CD14-positive monocyte (primary cell): Measurements from ENCODE around the gene MALRD1. TPM values are rescaled to one million over a fixed set of nuclear protein-coding genes. Genes with fewer than 3 reads are reported as not detected.
A peak's percentile ranks its signal among the peaks of the same experiment; 100 is the strongest.

Experiments
- DNase-seq, 3 donors: peaks; one replicate each; pipeline ENCODE4 v3.0.0-alpha.2; 2011 to 2022
- H2AFZ ChIP-seq: 2 replicates; pipeline ENCODE4 v1.6.0; 2012; ENCODE audit warnings: mild to moderate bottlenecking, low read depth, low read length, inconsistent platforms; ENCODE audit not compliant: insufficient read depth, poor library complexity, severe bottlenecking
- H3K27ac ChIP-seq, 2 donors: 1 replicate in 1 of 2; 2 replicates in 1 of 2; pipeline ENCODE4 v1.5.1; 2012 to 2013; ENCODE audit warnings: low read length in 2 of 2, control low read depth in 1 of 2, inconsistent platforms in 1 of 2, low read depth in 1 of 2, mild to moderate bottlenecking in 1 of 2
- H3K27me3 ChIP-seq, 2 donors: one replicate each; pipeline versions ENCODE4 v1.6.0 to v1.6.1; 2011 to 2013; ENCODE audit warnings: low read length in 2 of 2; ENCODE audit not compliant: control insufficient read depth in 2 of 2, insufficient read depth in 2 of 2
- H3K36me3 ChIP-seq, 2 donors: replicated peaks in 1 of 2; 1 replicate in 1 of 2; 2 replicates in 1 of 2; pipeline versions ENCODE4 v1.5.1 to v1.6.1; 2012 to 2013; ENCODE audit warnings: low read length in 2 of 2, control low read depth in 1 of 2, inconsistent platforms in 1 of 2, mild to moderate bottlenecking in 1 of 2; ENCODE audit not compliant: insufficient read depth in 2 of 2, control insufficient read depth in 1 of 2
- H3K4me1 ChIP-seq, 2 donors: 1 replicate in 1 of 2; 2 replicates in 1 of 2; pipeline versions ENCODE4 v1.5.1 to v1.6.1; 2012 to 2013; ENCODE audit warnings: low read length in 2 of 2, control low read depth in 1 of 2, inconsistent platforms in 1 of 2, mild to moderate bottlenecking in 1 of 2, moderate library complexity in 1 of 2; ENCODE audit not compliant: insufficient read depth in 2 of 2, control insufficient read depth in 1 of 2
- H3K4me2 ChIP-seq: replicated peaks from 2 replicates; pipeline ENCODE3; 2012; ENCODE audit warnings: low read length, moderate library complexity, mild to moderate bottlenecking; ENCODE audit not compliant: poor library complexity, severe bottlenecking; ENCODE audit errors: extremely low read depth
- H3K4me3 ChIP-seq, 3 experiments: fragments of 200-600 bp in 1 of 3; sonication (generic) in 1 of 3; replicated peaks in 1 of 3; 1 replicate in 2 of 3; 2 replicates in 1 of 3; pipeline ENCODE4 v1.5.1; 2011 to 2013; ENCODE audit warnings: low read length in 3 of 3, mild to moderate bottlenecking in 3 of 3, control low read depth in 2 of 3, low read depth in 2 of 3, inconsistent platforms in 1 of 3, moderate library complexity in 1 of 3
- H3K79me2 ChIP-seq: 2 replicates; pipeline ENCODE4 v1.6.0; 2012; ENCODE audit warnings: mild to moderate bottlenecking, control low read depth, inconsistent platforms, low read length, moderate library complexity; ENCODE audit not compliant: insufficient read depth
- H3K9ac ChIP-seq: 2 replicates; pipeline ENCODE4 v1.6.0; 2017; ENCODE audit warnings: low read length, mild to moderate bottlenecking; ENCODE audit not compliant: insufficient read depth, poor library complexity, severe bottlenecking
- H3K9me3 ChIP-seq, 2 donors: replicated peaks in 1 of 2; 1 replicate in 1 of 2; 2 replicates in 1 of 2; pipeline versions ENCODE4 v1.5.1 to v1.6.1; 2012 to 2013; ENCODE audit warnings: low read length in 2 of 2, control low read depth in 1 of 2; ENCODE audit not compliant: control insufficient read depth in 1 of 2, insufficient read depth in 1 of 2
- H4K20me1 ChIP-seq: 2 replicates; pipeline ENCODE4 v1.6.0; 2012; ENCODE audit warnings: mild to moderate bottlenecking, low read length, control low read depth, moderate library complexity; ENCODE audit not compliant: insufficient read depth
- H3K27ac Mint-ChIP-seq, 7 donors: one replicate each; pipeline ENCODE4 v1.8.0; 2020; ENCODE audit warnings: mild to moderate bottlenecking in 7 of 7, mixed read lengths in 7 of 7, moderate library complexity in 6 of 7, inconsistent platforms in 2 of 7
- H3K27me3 Mint-ChIP-seq, 3 donors: one replicate each; pipeline ENCODE4 v1.8.0; 2021 to 2022; ENCODE audit warnings: low read depth in 3 of 3, mild to moderate bottlenecking in 3 of 3, mixed read lengths in 3 of 3, moderate library complexity in 3 of 3, inconsistent platforms in 1 of 3
- H3K36me3 Mint-ChIP-seq, 2 donors: one replicate each; pipeline ENCODE4 v1.8.0; 2020; ENCODE audit warnings: mixed read lengths in 2 of 2, inconsistent platforms in 1 of 2, mild to moderate bottlenecking in 1 of 2
- H3K4me1 Mint-ChIP-seq: one replicate; pipeline ENCODE4 v1.8.0; 2020; ENCODE audit warnings: mild to moderate bottlenecking, mixed read lengths
- H3K4me3 Mint-ChIP-seq, 2 donors: one replicate each; pipeline ENCODE4 v1.8.0; 2020; ENCODE audit warnings: mild to moderate bottlenecking in 2 of 2, mixed read lengths in 2 of 2, moderate library complexity in 1 of 2
- H3K9me3 Mint-ChIP-seq, 7 donors: one replicate each; pipeline ENCODE4 v1.8.0; 2020 to 2022; ENCODE audit warnings: mixed read lengths in 7 of 7, mild to moderate bottlenecking in 6 of 7, moderate library complexity in 6 of 7, inconsistent platforms in 2 of 7
- WGBS: methylation state at CpG from one replicate; pipeline ENCODE4 v1.1.5; 2013; ENCODE audit warnings: missing lambda C conversion rate; ENCODE audit not compliant: insufficient coverage; 5-methylcytosine and 5-hydroxymethylcytosine counted together
- intact Hi-C, 2 donors: fragments of 100-400 bp; cut with micrococcal nuclease; formaldehyde crosslinking; loops; one replicate each; pipeline versions ENCODE4 v1.15.0 to v1.15.1; 2023
- polyA plus RNA-seq, 3 donors: library from polyadenylated mRNA; depleted of rRNA in 1 of 3; unstranded in 2 of 3; stranded (reverse) in 1 of 3; fragments of 300-500 nt in 2 of 3; fragments of >200 nt in 1 of 3; fragmentation: Illumina TruSeq in 2 of 3; gene quantifications; 1 replicate in 2 of 3; 2 replicates in 1 of 3; pipeline ENCODE4 v1.2.3, GENCODE V29; 2012 to 2021
- TF ChIP-seq, protein P1 (sequence below): fragments of 200-600 bp; IDR thresholded peaks from one replicate; pipeline ENCODE4 v1.8.0; 2022; ENCODE audit warnings: antibody characterized with exemption, mild to moderate bottlenecking

Gene MALRD1
- polyA plus RNA-seq, 3 donors: not detected

DNA sequence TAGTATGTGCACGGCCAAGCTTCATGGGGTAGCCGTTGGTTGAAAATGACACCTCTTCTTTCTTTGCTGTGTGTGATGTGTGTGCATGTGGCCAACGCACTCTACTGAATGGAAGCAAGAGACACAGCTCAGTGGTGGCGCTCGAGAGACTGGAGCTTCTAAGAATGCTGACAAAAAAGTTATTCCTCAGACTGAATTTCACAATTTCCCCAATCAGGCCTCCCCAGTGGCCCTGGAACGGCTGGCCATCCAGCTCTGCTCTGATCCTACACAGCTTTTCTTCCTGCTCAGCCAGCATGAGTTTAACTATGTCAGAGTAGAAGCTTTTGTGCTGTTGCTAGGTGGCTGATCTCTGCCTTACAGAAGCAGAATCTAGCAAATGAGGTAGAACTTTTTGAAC, 581.0 kb downstream of the MALRD1 start:
- no CpG with 5 or more reads among the region's 6 CpGs for WGBS
- peak; percentile 13 to 51 (median 20) for DNase-seq
- Mint-ChIP-seq H3K4me3 (no peak overlapping the region), H3K4me1 (peaks cover 14% of the 10 kb centered on the region), H3K36me3 (no peaks in the 10 kb centered on the region), H3K27ac (peak overlapping the region in 4 of 7 donors; percentile 4 to 72 (median 42)), H3K9me3 (no peaks in the 10 kb centered on the region), H3K27me3 (peaks cover 0 to 3% (median 1%) of the 10 kb centered on the region in 3 donors)
- Histone ChIP-seq H3K27ac (peak overlapping the region in 1 of 2 donors; percentile 28), H3K27me3 (no peaks in the 10 kb centered on the region), H3K4me3 (no peak overlapping the region), H4K20me1 (no peaks in the 10 kb centered on the region), H3K36me3 (no peaks in the 10 kb centered on the region), H3K4me1 (peaks cover 5 to 7% of the 10 kb centered on the region in 2 donors), H3K9ac (no peak overlapping the region), H3K4me2 (no peak overlapping the region), H3K79me2 (no peaks in the 10 kb centered on the region), H2AFZ (peak overlapping the region; percentile 56), H3K9me3 (no peaks in the 10 kb centered on the region)
- intact Hi-C loops: no loop called here
- TF ChIP-seq, protein P1, sequence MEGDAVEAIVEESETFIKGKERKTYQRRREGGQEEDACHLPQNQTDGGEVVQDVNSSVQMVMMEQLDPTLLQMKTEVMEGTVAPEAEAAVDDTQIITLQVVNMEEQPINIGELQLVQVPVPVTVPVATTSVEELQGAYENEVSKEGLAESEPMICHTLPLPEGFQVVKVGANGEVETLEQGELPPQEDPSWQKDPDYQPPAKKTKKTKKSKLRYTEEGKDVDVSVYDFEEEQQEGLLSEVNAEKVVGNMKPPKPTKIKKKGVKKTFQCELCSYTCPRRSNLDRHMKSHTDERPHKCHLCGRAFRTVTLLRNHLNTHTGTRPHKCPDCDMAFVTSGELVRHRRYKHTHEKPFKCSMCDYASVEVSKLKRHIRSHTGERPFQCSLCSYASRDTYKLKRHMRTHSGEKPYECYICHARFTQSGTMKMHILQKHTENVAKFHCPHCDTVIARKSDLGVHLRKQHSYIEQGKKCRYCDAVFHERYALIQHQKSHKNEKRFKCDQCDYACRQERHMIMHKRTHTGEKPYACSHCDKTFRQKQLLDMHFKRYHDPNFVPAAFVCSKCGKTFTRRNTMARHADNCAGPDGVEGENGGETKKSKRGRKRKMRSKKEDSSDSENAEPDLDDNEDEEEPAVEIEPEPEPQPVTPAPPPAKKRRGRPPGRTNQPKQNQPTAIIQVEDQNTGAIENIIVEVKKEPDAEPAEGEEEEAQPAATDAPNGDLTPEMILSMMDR: no peak

DNA sequence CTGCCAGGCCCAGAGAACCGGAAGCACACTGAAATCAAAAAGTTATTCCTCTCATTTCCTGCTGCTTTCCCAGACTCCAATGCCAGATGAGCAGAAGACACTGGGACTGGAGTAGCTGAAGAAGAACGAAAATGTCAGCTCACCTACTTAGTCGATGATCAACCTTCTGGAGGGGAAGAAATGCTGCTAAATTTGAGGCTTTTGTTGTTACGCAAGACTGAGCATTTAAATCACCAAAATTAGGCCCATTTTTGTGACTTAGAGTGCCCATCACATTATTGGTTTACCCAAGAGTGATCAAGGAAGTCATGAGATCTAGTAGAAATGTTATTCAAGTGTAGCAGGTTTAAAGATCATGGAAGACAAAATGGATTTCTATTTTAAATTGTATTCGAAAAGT, 585.6 kb downstream of the MALRD1 start:
- WGBS: 100% methylated on average over 2 of the region's 5 CpGs
- no peak overlapping the region for H2AFZ ChIP-seq
- peaks cover 20 to 24% of the 10 kb centered on the region in 2 donors for H3K4me1 ChIP-seq
- no peaks in the 10 kb centered on the region for H3K79me2 ChIP-seq
- H3K36me3 ChIP-seq: no peaks in the 10 kb centered on the region
- Mint-ChIP-seq H3K36me3 (no peaks in the 10 kb centered on the region), H3K27ac (peak overlapping the region in 1 of 7 donors; percentile 78), H3K9me3 (no peaks in the 10 kb centered on the region), H3K4me3 (no peak overlapping the region), H3K4me1 (peaks cover 23% of the 10 kb centered on the region), H3K27me3 (peaks cover 0 to 1% (median 0%) of the 10 kb centered on the region in 3 donors)
- H3K27me3 ChIP-seq: no peaks in the 10 kb centered on the region
- H3K4me3 ChIP-seq: no peak overlapping the region
- intact Hi-C loops: no loop called here
- no peaks in the 10 kb centered on the region for H4K20me1 ChIP-seq
- no peak overlapping the region for H3K4me2 ChIP-seq
- H3K9me3 ChIP-seq: no peaks in the 10 kb centered on the region
- no peak for DNase-seq
- H3K9ac ChIP-seq: no peak overlapping the region
- H3K27ac ChIP-seq: no peak overlapping the region
- TF ChIP-seq, protein P1: no peak
